Gastrocnemius medialis (tissue), 4 donors: ENCODE results near the gene GIMAP7.

Experiments
- CTCF ChIP-seq, 5 experiments: fragments of 450-650 bp in 3 of 5; fragments of 200-600 bp in 2 of 5; sonication (generic) in 2 of 5; IDR thresholded peaks in 4 of 5; conservative IDR thresholded peaks in 1 of 5; 1 replicate in 4 of 5; 2 replicates in 1 of 5; pipeline ENCODE4 v1.5.1; 2016 to 2019; ENCODE audit warnings: antibody characterized with exemption in 5 of 5, mild to moderate bottlenecking in 3 of 5, moderate library complexity in 3 of 5
- POLR2A ChIP-seq, 2 donors: fragments of 450-650 bp; IDR thresholded peaks; one replicate each; pipeline ENCODE4 v1.6.1; 2017; ENCODE audit warnings: antibody characterized with exemption in 2 of 2, mild to moderate bottlenecking in 2 of 2, moderate library complexity in 2 of 2

- TF ChIP-seq CTCF (IDR thresholded peaks at IDR 0.05 in 4 of 5, conservative IDR thresholded peaks at IDR 0.05 in 1 of 5) = no peak
- no peak for TF ChIP-seq POLR2A (IDR thresholded peaks at IDR 0.05)
Observed at GRCh38 chr7:150553163-150553562, 38.5 kb downstream of the GIMAP7 start.
